PC-3 (cell line): ENCODE data around the gene ZBTB49.

Experiments used
- CTCF ChIP-seq: fragments of 300-600 bp; sonication (generic); conservative IDR thresholded peaks from 2 replicates; pipeline ENCODE4 v1.5.1; 2017; ENCODE audit warnings: antibody characterized with exemption, low read depth, mild to moderate bottlenecking, low read length
- EZH2 ChIP-seq: fragments of 300-600 bp; sonication (generic); IDR thresholded peaks from one replicate; pipeline ENCODE4 v1.6.1; 2017; ENCODE audit warnings: antibody characterized with exemption, mild to moderate bottlenecking, low read length; ENCODE audit not compliant: unreplicated experiment
- EZH2phosphoT487 ChIP-seq: fragments of 300-600 bp; sonication (generic); IDR thresholded peaks from 2 replicates; pipeline ENCODE4 v1.6.1; 2018; ENCODE audit warnings: mild to moderate bottlenecking, antibody characterized with exemption, low read length, borderline replicate concordance

- TF ChIP-seq CTCF (no peak), EZH2phosphoT487 (no peak), EZH2 (no peak)
Observed at GRCh38 chr4:4330794-4331193, 40.7 kb downstream of the ZBTB49 start.
